ENCODE data around the gene TUBB. TPM values are rescaled to one million over a fixed set of nuclear protein-coding genes. Genes with fewer than 3 reads are reported as not detected.
A peak's percentile ranks its signal among the peaks of the same experiment; 100 is the strongest.

The TUBB gene
- total and polyA plus RNA-seq, 2 donors (not counting 3 experiments of a cell fraction or from before 2014, with no cell fraction given) = 1,276 to 1,408 TPM

- DNase-seq (ENCODE audit: low read depth, low spot score) = peak; percentile 97
- FAIRE-seq = peak; percentile 94
Observed at GRCh38 chr6:30744054-30744805, 24.1 kb downstream of the TUBB start, which contains the start of gene IER3. Gene IER3 (minus strand): TSS chr6:30744547. CDS start chr6:30744518, 29 bp downstream.

More at GRCh38 chr6:30744054-30744805, 24.1 kb downstream of the TUBB start, which contains the start of gene IER3:
- ChIA-PET POLR2A (interaction anchor here (0.6 to 2.1 kb wide), 14 partner anchors 8 to 86 kb away, joined by 3 to 25 read pairs (median 5); no protein-coding TSS in a partner anchor), CTCF (interaction anchor here (0.7 to 2.3 kb wide), 7 partner anchors 14 to 343 kb away, joined by 3 to 10 read pairs (median 5); no protein-coding TSS in a partner anchor)
- dilution Hi-C loops (cut with MboI; ENCODE audit: extremely low pct_ligation_motif_present, low sequenced_read_pairs) = loop anchor here (25.0 kb wide), 1 partner anchor 143 kb away; the partner anchor contains the start of gene DDR1
- H3K9me1 ChIP-seq (replicated peaks; ENCODE audit: control insufficient read depth, extremely low read depth, insufficient read depth, low read length) = no peaks in the 10 kb centered on the region
- peak within 1 kb of the TSS; percentile 77 for H3K4me2 ChIP-seq (ENCODE audit: insufficient read depth, low read length)
- peaks cover 35% of the 10 kb centered on the region for H3K79me2 ChIP-seq (ENCODE audit: control insufficient read depth, insufficient read depth, low read length)
- no peak within 1 kb of the TSS for H2AFZ ChIP-seq (ENCODE audit: low read depth, low read length)
- no peaks in the 10 kb centered on the region for H3K9me3 ChIP-seq (replicated peaks; ENCODE audit: control insufficient read depth, insufficient read depth, low read length)
- peaks cover 0 to 2% of the 10 kb centered on the region in 2 experiments for H3K36me3 ChIP-seq (ENCODE audit: control insufficient read depth in 2 of 2, extremely low read depth in 1 of 2, insufficient read depth in 2 of 2, low read length in 2 of 2)
- TF ChIP-seq POLR2AphosphoS5 (IDR thresholded peaks at IDR 0.05; ENCODE audit: insufficient read depth, low read depth, low read length) (peak; percentile 100), EZH2 (IDR thresholded peaks at IDR 0.05; ENCODE audit: borderline replicate concordance, low read depth, low read length, severe bottlenecking) (no peak), MYC (IDR thresholded peaks at IDR 0.05; ENCODE audit: low read depth, low read length) (peak; percentile 68), POLR2A (IDR thresholded peaks at IDR 0.05; ENCODE audit: low read depth, low read length) (peak; percentile 100)
- TF ChIP-seq, protein P1, sequence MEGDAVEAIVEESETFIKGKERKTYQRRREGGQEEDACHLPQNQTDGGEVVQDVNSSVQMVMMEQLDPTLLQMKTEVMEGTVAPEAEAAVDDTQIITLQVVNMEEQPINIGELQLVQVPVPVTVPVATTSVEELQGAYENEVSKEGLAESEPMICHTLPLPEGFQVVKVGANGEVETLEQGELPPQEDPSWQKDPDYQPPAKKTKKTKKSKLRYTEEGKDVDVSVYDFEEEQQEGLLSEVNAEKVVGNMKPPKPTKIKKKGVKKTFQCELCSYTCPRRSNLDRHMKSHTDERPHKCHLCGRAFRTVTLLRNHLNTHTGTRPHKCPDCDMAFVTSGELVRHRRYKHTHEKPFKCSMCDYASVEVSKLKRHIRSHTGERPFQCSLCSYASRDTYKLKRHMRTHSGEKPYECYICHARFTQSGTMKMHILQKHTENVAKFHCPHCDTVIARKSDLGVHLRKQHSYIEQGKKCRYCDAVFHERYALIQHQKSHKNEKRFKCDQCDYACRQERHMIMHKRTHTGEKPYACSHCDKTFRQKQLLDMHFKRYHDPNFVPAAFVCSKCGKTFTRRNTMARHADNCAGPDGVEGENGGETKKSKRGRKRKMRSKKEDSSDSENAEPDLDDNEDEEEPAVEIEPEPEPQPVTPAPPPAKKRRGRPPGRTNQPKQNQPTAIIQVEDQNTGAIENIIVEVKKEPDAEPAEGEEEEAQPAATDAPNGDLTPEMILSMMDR (IDR thresholded peaks at IDR 0.05; ENCODE audit: extremely low read depth in 1 of 2, insufficient read depth in 1 of 2, low read depth in 1 of 2, low read length in 2 of 2) = peak; percentile 49 to 68
- intact Hi-C loops (cut with micrococcal nuclease) = loop anchor here (1.0 to 5.0 kb wide), 5 partner anchors 8 to 343 kb away; no protein-coding TSS in a partner anchor
- peak within 1 kb of the TSS; percentile 37 to 83 (median 80) for H3K4me3 ChIP-seq (replicated peaks in 1 of 3; ENCODE audit: insufficient read depth in 1 of 3, low read depth in 1 of 3, low read length in 3 of 3)
- H3K4me1 ChIP-seq (ENCODE audit: control insufficient read depth, extremely low read depth, insufficient read depth, low read length) = peaks cover 48% of the 10 kb centered on the region
- peak within 1 kb of the TSS; percentile 89 for H3K27ac ChIP-seq (ENCODE audit: insufficient read depth, low read depth, low read length)
- H3K27me3 ChIP-seq (ENCODE audit: control insufficient read depth in 2 of 2, insufficient read depth in 2 of 2, low read length in 2 of 2) = no peaks in the 10 kb centered on the region
- peak within 1 kb of the TSS; percentile 92 for H3K9ac ChIP-seq (replicated peaks; ENCODE audit: extremely low read depth, insufficient read depth, low read length)
- BruUV-seq (replicated peaks) = TSS peak; percentile 83
- no peaks in the 10 kb centered on the region for H4K20me1 ChIP-seq (replicated peaks; ENCODE audit: control insufficient read depth, extremely low read depth, insufficient read depth, low read length)
